Esophagus squamous epithelium (tissue), 4 donors: ENCODE data around the gene SLC9A7.

Experiments
- POLR2A ChIP-seq, 4 donors: fragments of 450-650 bp; IDR thresholded peaks; one replicate each; pipeline ENCODE4 v1.6.1; 2017; ENCODE audit warnings: antibody characterized with exemption in 4 of 4, mild to moderate bottlenecking in 4 of 4, moderate library complexity in 3 of 4
- TF ChIP-seq, protein P1 (sequence below), 6 experiments: fragments of 450-650 bp in 4 of 6; fragments of 200-600 bp in 2 of 6; sonication (generic) in 2 of 6; IDR thresholded peaks; one replicate each; pipeline ENCODE4 v1.5.1; 2016 to 2019; ENCODE audit warnings: antibody characterized with exemption in 6 of 6, mild to moderate bottlenecking in 4 of 6, moderate library complexity in 4 of 6

DNA sequence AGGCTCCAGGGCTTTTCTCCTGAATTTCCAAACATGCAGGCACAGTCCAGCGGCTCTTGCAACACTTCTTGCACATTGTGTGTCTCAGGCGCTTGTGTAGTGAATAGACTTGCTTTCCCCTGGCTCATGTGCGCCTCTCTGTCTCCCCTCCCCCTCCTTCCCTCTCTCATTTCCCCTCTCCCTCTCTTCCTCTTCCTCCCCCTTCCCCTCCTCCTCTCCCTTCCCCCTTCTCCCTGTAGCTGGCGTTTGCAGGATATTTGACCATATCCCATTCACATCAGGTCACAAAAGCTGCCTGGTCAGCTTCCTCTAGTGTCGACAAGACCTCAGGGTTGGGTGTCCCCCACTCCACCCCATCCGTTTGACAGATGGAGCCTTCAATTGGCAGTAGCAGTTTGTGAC, 182.9 kb downstream of the SLC9A7 start:
- TF ChIP-seq, protein P1, sequence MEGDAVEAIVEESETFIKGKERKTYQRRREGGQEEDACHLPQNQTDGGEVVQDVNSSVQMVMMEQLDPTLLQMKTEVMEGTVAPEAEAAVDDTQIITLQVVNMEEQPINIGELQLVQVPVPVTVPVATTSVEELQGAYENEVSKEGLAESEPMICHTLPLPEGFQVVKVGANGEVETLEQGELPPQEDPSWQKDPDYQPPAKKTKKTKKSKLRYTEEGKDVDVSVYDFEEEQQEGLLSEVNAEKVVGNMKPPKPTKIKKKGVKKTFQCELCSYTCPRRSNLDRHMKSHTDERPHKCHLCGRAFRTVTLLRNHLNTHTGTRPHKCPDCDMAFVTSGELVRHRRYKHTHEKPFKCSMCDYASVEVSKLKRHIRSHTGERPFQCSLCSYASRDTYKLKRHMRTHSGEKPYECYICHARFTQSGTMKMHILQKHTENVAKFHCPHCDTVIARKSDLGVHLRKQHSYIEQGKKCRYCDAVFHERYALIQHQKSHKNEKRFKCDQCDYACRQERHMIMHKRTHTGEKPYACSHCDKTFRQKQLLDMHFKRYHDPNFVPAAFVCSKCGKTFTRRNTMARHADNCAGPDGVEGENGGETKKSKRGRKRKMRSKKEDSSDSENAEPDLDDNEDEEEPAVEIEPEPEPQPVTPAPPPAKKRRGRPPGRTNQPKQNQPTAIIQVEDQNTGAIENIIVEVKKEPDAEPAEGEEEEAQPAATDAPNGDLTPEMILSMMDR (IDR thresholded peaks at IDR 0.05), result no peak
- no peak for TF ChIP-seq POLR2A (IDR thresholded peaks at IDR 0.05)
